AG09309 (cell line): ENCODE data around the gene TMEM171.

Experiments
- DNase-seq: peaks from one replicate; pipeline ENCODE4 v3.0.0-alpha.2; 2010; ENCODE audit warnings: low read depth
- H3K4me3 ChIP-seq: 2 replicates; pipeline ENCODE4 v1.5.1; 2011; ENCODE audit warnings: mild to moderate bottlenecking, low read depth, low read length, moderate library complexity; ENCODE audit not compliant: control insufficient read depth
- CTCF ChIP-seq: IDR thresholded peaks from 2 replicates; pipeline ENCODE4 v1.5.1; 2011; ENCODE audit warnings: mild to moderate bottlenecking, low read depth, low read length, inconsistent platforms; ENCODE audit not compliant: insufficient read depth, control insufficient read depth; ENCODE audit errors: missing control alignments

The TMEM171 gene

GRCh38 chr5:73096239-73096575, 24.2 kb upstream of the TMEM171 start:
- TF ChIP-seq CTCF, result no peak
- no peak for DNase-seq
- H3K4me3 ChIP-seq, result no peak overlapping the region

GRCh38 chr5:73097740-73098139, 22.6 kb upstream of the TMEM171 start:
- no peak overlapping the region for H3K4me3 ChIP-seq
- TF ChIP-seq CTCF, result no peak

GRCh38 chr5:73100109-73100508, 20.3 kb upstream of the TMEM171 start:
- H3K4me3 ChIP-seq, result no peak overlapping the region
- TF ChIP-seq CTCF, result no peak
- no peak for DNase-seq

More at GRCh38 chr5:73097740-73098139, 22.6 kb upstream of the TMEM171 start:
- no peak for DNase-seq

- no peak overlapping the region for H3K4me3 ChIP-seq
- no peak for DNase-seq
- no peak for TF ChIP-seq CTCF
Measured at GRCh38 chr5:73103870-73104299, 16.5 kb upstream of the TMEM171 start.

- no peak for DNase-seq
- no peak overlapping the region for H3K4me3 ChIP-seq
- no peak for TF ChIP-seq CTCF
Measured at GRCh38 chr5:73104326-73104725, 16.0 kb upstream of the TMEM171 start.

GRCh38 chr5:73106335-73106734, 14.0 kb upstream of the TMEM171 start:
- H3K4me3 ChIP-seq, result no peak overlapping the region
- DNase-seq, result no peak
- no peak for TF ChIP-seq CTCF

- TF ChIP-seq CTCF, result no peak
- no peak for DNase-seq
Measured at GRCh38 chr5:73110190-73110589, 10.2 kb upstream of the TMEM171 start.

More at GRCh38 chr5:73110190-73110589, 10.2 kb upstream of the TMEM171 start:
- H3K4me3 ChIP-seq, result no peak overlapping the region
